GM19099 (cell line): ENCODE measurements around the gene CCL23.

Experiments
- POLR2A ChIP-seq: IDR thresholded peaks from 3 replicates; pipeline ENCODE4 v1.6.1; 2011; ENCODE audit warnings: low read depth; ENCODE audit not compliant: insufficient read length; ENCODE audit errors: extremely low read depth

Gene CCL23

GRCh38 chr17:36019423-36019822 is 1.7 kb upstream of the CCL23 start:
- no peak for TF ChIP-seq POLR2A

GRCh38 chr17:36016555-36016954 is 1.2 kb downstream of the CCL23 start:
- no peak for TF ChIP-seq POLR2A

- no peak for TF ChIP-seq POLR2A
Measured at GRCh38 chr17:36014946-36015345, 2.8 kb downstream of the CCL23 start.

- TF ChIP-seq POLR2A, result no peak
Measured at GRCh38 chr17:36011201-36011600, 6.6 kb downstream of the CCL23 start.

- no peak for TF ChIP-seq POLR2A
Measured at GRCh38 chr17:36008998-36009665, 8.6 kb downstream of the CCL23 start.

- TF ChIP-seq POLR2A, result no peak
Measured at GRCh38 chr17:36004594-36005108, 13.1 kb downstream of the CCL23 start.

GRCh38 chr17:36002631-36003030 is 15.1 kb downstream of the CCL23 start:
- no peak for TF ChIP-seq POLR2A

GRCh38 chr17:36001862-36002603 is 15.7 kb downstream of the CCL23 start:
- no peak for TF ChIP-seq POLR2A

GRCh38 chr17:36001110-36001771 is 16.5 kb downstream of the CCL23 start, which contains the start of gene CCL15:
Gene CCL15 (minus strand): TSS chr17:36001553. CDS start chr17:36001492, 61 bp downstream.
- no peak for TF ChIP-seq POLR2A

GRCh38 chr17:36000732-36001109 is 17.1 kb downstream of the CCL23 start:
- TF ChIP-seq POLR2A, result no peak

- TF ChIP-seq POLR2A, result no peak
Measured at GRCh38 chr17:35998756-35999155, 19.0 kb downstream of the CCL23 start.

GRCh38 chr17:35998018-35998545 is 19.7 kb downstream of the CCL23 start:
- TF ChIP-seq POLR2A, result no peak

- TF ChIP-seq POLR2A, result no peak
Measured at GRCh38 chr17:35991075-35991474, 26.7 kb downstream of the CCL23 start.

- TF ChIP-seq POLR2A, result no peak
Measured at GRCh38 chr17:35988164-35988563, 29.6 kb downstream of the CCL23 start.

- no peak for TF ChIP-seq POLR2A
Measured at GRCh38 chr17:35986643-35987042, 31.1 kb downstream of the CCL23 start, which contains the start of gene CCL14. Gene CCL14 (minus strand): TSS chr17:35986729. CDS start chr17:35986649, 80 bp downstream.

- no peak for TF ChIP-seq POLR2A
Measured at GRCh38 chr17:35984140-35984539, 33.6 kb downstream of the CCL23 start.
